GM18508 (cell line): ENCODE results near the gene CNTN5.

ENCODE experiments used
- ATAC-seq: cut with Tn5 transposase; IDR thresholded peaks from one replicate; pipeline ENCODE4 v1.9.1; 2021; ENCODE audit warnings: moderate number of reproducible peaks; ENCODE audit not compliant: insufficient read depth, unreplicated experiment

Gene CNTN5

GRCh38 chr11:100141201-100141600 lies 1120.5 kb downstream of the CNTN5 start:
- no peak for ATAC-seq

- no peak for ATAC-seq
These were observed 1131.2 kb downstream of the CNTN5 start for GRCh38 chr11:100151944-100152343.

GRCh38 chr11:100152766-100153165 lies 1132.0 kb downstream of the CNTN5 start:
- ATAC-seq: no peak

DNA sequence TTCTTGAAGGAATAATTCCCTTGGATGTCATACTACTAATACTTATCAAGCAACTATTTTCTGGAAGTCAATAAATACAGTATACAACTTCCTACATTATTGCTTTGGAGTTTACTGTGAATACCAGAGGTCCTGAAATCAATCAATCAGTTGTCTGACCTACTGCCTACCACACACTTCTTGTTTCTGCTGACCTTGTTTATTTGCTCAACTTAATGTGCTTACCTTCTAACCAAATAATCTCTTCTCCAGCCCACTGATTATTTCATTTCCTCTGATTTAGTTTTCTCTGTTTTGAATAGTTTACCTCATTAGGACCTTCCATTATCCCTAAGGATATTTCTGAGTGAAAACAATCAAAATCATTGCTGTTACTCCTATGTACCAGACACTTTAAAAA lies 1142.7 kb downstream of the CNTN5 start:
- no peak for ATAC-seq

DNA sequence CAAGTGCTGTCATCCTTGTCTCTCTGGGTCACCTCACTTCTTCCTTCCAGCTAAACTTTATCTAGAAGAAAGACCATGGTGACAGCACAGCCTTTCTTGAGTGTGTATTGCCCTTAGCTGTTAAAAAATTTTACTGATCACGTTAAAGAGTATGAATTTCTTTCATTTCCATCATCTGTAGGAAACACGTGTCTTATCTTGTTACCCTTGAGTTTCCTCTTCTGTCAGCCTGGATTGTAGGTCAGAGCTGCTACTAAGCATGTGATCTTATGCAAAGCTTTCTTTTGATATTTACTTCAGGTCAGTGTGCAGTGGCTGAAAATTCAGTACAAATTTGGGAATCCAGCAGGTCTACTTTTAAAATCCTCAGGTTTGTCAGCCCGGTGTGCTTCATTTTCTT lies 1154.1 kb downstream of the CNTN5 start:
- no peak for ATAC-seq

GRCh38 chr11:100176456-100176855 lies 1155.7 kb downstream of the CNTN5 start:
- ATAC-seq: no peak

- no peak for ATAC-seq
These were observed 1156.9 kb downstream of the CNTN5 start for GRCh38 chr11:100177651-100178050.

DNA sequence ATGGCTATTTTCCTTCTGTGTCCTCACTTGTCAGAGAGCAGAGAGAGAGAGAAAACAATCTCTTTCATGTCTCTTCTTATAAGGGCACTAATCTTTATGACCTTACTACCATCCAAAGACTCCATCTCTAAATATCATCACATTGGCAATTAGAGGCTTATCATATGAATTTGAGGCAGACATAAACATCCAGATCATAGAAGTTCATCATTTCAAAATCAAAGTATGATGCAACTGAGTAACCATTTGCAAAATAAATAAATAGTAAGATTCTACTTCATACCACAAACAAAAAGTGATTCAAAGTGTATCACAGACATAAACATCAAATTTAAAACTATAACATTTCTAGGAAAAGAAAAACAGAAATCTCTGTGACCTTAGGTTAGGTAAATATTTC lies 1161.6 kb downstream of the CNTN5 start:
- no peak for ATAC-seq

GRCh38 chr11:100182927-100183326 lies 1162.2 kb downstream of the CNTN5 start:
- ATAC-seq: no peak

DNA sequence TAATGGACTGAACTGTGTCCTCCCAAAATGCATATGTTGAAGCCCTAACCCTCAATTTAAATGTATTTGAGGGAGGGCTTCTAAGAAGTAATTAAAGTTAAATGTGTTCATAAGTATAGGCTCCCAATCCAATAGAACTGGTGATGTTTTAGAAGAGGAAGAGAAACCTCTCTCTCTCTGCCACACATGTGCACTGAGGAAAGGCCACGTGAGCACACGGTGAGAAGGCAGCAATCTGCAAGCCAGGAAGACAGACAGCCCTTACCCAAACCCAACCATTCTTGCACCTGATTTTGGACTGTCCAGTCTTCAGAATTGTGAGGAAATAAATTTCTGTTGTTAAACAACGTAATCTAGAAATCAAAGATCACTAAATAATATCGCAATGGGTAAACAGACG lies 1164.8 kb downstream of the CNTN5 start:
- ATAC-seq: no peak

DNA sequence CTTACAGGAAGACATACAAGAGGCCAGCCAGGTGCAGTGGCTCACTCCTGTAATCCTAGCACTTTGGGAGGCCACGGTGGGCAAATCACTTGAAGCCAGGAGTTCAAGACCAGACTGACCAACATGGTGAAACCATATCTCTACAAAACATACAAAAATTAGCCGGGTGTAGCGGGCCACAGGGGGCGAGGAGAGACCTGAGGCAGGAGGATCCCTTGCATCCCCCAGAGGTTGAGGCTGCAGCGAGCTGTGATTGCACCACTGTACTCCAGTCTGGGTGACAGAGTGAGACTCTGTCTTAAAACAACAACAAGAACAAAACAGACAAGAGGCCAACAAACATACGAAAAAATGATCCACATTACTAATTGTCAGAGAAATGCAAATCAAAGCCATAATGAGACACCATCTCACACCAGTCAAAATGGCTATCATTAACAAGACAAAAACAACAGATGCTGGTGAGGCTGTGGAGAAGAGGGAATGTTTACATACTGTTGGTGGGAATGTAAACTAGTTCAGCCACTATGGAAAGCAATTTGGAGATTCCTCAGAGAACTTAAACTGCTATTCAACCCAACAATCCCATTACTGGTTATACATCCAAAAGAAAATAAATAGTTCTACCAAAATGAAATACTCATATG lies 1167.5 kb downstream of the CNTN5 start:
- no peak for ATAC-seq

DNA sequence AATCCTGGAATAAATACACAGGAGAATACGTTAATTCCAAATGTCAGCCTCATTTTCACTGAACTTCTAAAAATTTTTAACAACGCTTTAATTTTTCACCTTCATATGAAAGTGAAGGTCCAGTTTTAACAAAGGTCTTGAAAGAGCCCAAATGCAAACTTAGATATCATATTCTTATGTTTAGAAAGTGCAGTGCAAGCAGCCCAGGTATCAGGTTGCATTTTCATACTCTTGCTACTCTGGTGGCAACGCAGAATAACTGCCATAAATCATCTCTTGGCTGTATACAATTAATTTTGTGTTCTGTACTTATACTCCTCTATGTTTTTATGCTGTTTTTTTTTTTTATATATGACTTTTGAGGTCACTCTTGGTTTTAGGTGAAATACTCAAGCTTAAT lies 1169.6 kb downstream of the CNTN5 start:
- ATAC-seq: no peak

GRCh38 chr11:100192181-100192580 lies 1171.4 kb downstream of the CNTN5 start:
- no peak for ATAC-seq

GRCh38 chr11:100203789-100204188 lies 1183.0 kb downstream of the CNTN5 start:
- ATAC-seq: no peak

DNA sequence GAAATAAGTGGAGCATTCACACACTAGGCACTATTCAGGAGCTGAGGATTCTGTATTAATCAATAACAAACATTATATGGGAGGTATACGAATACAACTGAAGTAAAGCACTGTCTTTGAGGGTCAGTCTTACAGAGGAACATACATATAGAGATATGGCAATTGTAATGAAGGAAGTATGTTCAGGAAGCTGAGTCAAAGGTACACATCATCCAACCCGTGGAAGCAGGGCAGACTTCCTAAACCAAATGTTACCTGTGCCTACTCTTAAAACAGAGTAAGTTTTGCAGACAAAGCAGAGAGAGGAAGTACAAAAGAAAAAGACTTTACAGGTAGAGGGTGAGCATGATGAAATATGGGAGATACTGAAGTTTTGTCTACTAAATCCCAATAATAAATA lies 1185.2 kb downstream of the CNTN5 start:
- ATAC-seq: no peak

GRCh38 chr11:100208207-100208606 lies 1187.5 kb downstream of the CNTN5 start:
- no peak for ATAC-seq

GRCh38 chr11:100214791-100215190 lies 1194.0 kb downstream of the CNTN5 start:
- ATAC-seq: no peak

DNA sequence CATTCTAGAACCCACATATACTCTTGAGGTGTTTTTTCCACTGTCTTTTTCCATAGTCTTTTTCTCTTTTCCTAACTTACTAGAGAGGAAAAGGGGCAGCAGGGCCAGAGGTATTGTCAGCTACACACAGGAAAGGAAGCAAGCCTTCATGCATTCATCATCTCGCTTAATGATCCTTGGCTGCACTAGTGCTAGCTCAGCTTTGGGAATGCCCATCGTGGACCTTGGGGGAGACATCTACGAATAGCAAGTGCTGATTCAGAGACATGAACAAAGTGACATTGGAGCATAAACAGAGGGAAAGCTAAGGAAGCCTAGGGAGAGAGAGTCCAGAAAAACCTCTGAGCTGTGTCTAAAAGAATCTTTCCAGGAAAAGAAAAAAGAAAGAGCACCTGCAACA lies 1200.1 kb downstream of the CNTN5 start:
- no peak for ATAC-seq

- ATAC-seq: no peak
These were observed 1201.0 kb downstream of the CNTN5 start for GRCh38 chr11:100221791-100222190.

DNA sequence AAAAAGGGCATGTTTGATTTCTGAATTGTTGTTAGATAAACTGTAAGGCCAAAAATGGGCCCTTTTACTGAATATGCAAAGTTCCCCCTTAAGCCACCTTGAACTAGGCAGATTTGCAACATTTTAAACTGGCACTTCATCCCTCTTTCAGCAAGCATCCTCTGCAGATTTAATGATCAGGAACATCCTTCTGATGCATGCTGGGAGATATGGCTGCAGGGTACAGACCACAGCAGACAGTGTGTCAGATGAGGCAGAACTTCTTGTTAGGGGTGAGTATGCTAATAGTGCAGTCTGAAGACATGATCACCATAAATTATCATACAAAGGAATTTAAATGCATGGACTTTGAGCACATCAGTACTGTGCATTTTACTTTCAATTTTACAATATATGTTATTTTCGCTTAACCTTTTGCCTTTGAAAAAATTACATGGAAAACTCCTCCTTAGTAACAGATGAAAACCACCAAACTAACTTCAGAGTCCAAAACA lies 1203.8 kb downstream of the CNTN5 start:
- no peak for ATAC-seq

DNA sequence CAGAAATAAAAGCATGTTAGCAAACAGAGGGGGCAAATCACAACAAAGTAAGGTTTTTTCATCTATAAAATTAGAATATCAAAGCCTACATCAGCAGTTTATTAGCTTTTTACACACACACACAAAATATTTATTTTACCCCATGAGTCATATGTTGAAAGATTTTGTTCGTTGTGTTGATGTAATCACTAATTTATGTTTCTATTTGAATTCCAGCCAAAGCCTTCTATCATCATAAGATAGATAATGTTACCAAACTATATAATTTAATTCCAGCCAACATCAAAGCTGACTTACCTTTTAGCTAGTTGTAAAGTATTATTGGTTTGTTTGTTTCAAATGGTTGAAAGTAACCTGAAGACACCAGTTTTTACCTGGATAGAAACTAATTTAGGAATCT lies 1208.3 kb downstream of the CNTN5 start:
- ATAC-seq: no peak

- ATAC-seq: no peak
These were observed 1211.3 kb downstream of the CNTN5 start for GRCh38 chr11:100232006-100232405.

- no peak for ATAC-seq
These were observed 1214.3 kb downstream of the CNTN5 start for GRCh38 chr11:100235085-100235484.
